K562 (cell line): ENCODE data around the gene TRAP1. TPM values are rescaled to one million over a fixed set of nuclear protein-coding genes. Genes with fewer than 3 reads are reported as not detected.
A peak's percentile ranks its signal among the peaks of the same experiment; 100 is the strongest.

ENCODE experiments used
- ATAC-seq: fragments of 200-7000 bp; cut with Tn5 transposase; 3 replicates; pipeline ENCODE4 v1.9.1; 2020; ENCODE audit warnings: moderate library complexity
- BruUV-seq: library from RNA; stranded (reverse); fragments of 400-500 nt; replicated peaks from 2 replicates; lab custom pipeline; 2021; lab: Mats Ljungman, UMichigan
- CTCF ChIA-PET: fragments of 300-600 bp; formaldehyde crosslinking; extraction: SDS; loops from one replicate; lab custom pipeline; 2021; ENCODE audit warnings: low intra/inter-chr PET ratio; lab: Yijun Ruan, JAX
- POLR2A ChIA-PET: fragments of 300-600, 350-650 bp; sonication (Branson Sonifier 250); formaldehyde crosslinking; extraction: SDS; loops from one replicate; lab custom pipeline; 2021; ENCODE audit warnings: antibody characterized with exemption, inconsistent platforms; lab: Yijun Ruan, JAX
- DNase-seq, 4 experiments: peaks; one replicate each; pipeline versions ENCODE4 v3.0.0 to v3.0.0-alpha.2; 2011 to 2018; ENCODE audit warnings: low spot score in 3 of 4, mixed read lengths in 3 of 4; ENCODE audit errors: extremely low read depth in 1 of 4
- FAIRE-seq: peaks from 2 replicates; lab custom pipeline; 2011; peaks lifted over from hg19 to GRCh38; lab: Jason Lieb, UNC
- H2AFZ ChIP-seq: 2 replicates; pipeline ENCODE4 v1.6.0; 2011; ENCODE audit warnings: low read depth, low read length, control low read depth, inconsistent platforms
- H3K27ac ChIP-seq: fragments of 200-600 bp; 3 replicates; pipeline ENCODE4 v1.8.0; 2011; ENCODE audit warnings: low read depth, mild to moderate bottlenecking, control low read depth, inconsistent platforms, low read length, moderate library complexity, mixed read lengths; ENCODE audit errors: extremely low read depth
- H3K27me3 ChIP-seq, 2 experiments: fragments of 300-600 bp in 1 of 2; 2 replicates in 1 of 2; 3 replicates in 1 of 2; pipeline versions ENCODE4 v1.6.0 to v1.8.0; 2011; ENCODE audit warnings: inconsistent platforms in 2 of 2, low read length in 2 of 2, mild to moderate bottlenecking in 1 of 2, mixed read lengths in 1 of 2, moderate library complexity in 1 of 2; ENCODE audit not compliant: control insufficient read depth in 2 of 2, insufficient read depth in 2 of 2
- H3K36me3 ChIP-seq: fragments of 300-600 bp; 3 replicates; pipeline ENCODE4 v1.8.0; 2011; ENCODE audit warnings: mild to moderate bottlenecking, low read length, inconsistent platforms; ENCODE audit not compliant: control insufficient read depth, insufficient read depth
- H3K4me1 ChIP-seq, 2 experiments: fragments of 200-600 bp in 1 of 2; replicated peaks in 1 of 2; 2 replicates in 1 of 2; 3 replicates in 1 of 2; pipeline versions ENCODE4 v1.5.1 to v1.8.0; 2011; ENCODE audit warnings: inconsistent platforms in 2 of 2, low read length in 2 of 2, mild to moderate bottlenecking in 1 of 2, mixed read lengths in 1 of 2, moderate library complexity in 1 of 2; ENCODE audit not compliant: control insufficient read depth in 2 of 2, insufficient read depth in 2 of 2
- H3K4me2 ChIP-seq: 2 replicates; pipeline ENCODE4 v1.6.1; 2011; ENCODE audit warnings: low read length, control low read depth, inconsistent platforms, mixed read lengths; ENCODE audit not compliant: insufficient read depth
- H3K4me3 ChIP-seq: fragments of 200-600 bp; sonication (generic), shearing (Covaris generic); 2 replicates; pipeline ENCODE4 v1.5.1; 2016; ENCODE audit warnings: control low read depth, inconsistent platforms
- H3K79me2 ChIP-seq: fragments of 200-600 bp; 3 replicates; pipeline ENCODE4 v1.8.0; 2011; ENCODE audit warnings: low read length, inconsistent platforms; ENCODE audit not compliant: control insufficient read depth, insufficient read depth
- H3K9ac ChIP-seq, 2 experiments: 2 replicates each; pipeline versions ENCODE4 v1.6.0 to v1.6.1; 2011; ENCODE audit warnings: low read depth in 2 of 2, low read length in 2 of 2, control low read depth in 1 of 2, inconsistent platforms in 1 of 2, mild to moderate bottlenecking in 1 of 2, mixed read lengths in 1 of 2; ENCODE audit not compliant: insufficient read depth in 1 of 2
- H3K9me1 ChIP-seq: one replicate; pipeline ENCODE4 v1.6.0; 2011; ENCODE audit warnings: inconsistent platforms, mild to moderate bottlenecking, low read length, moderate library complexity; ENCODE audit not compliant: control insufficient read depth, insufficient read depth
- H3K9me3 ChIP-seq: replicated peaks from 2 replicates; pipeline ENCODE4 v1.5.1; 2011; ENCODE audit warnings: low read depth, low read length, inconsistent platforms; ENCODE audit not compliant: control insufficient read depth, insufficient read depth
- H4K20me1 ChIP-seq: replicated peaks from 2 replicates; pipeline ENCODE4 v1.6.1; 2011; ENCODE audit warnings: low read length, inconsistent platforms, mixed read lengths; ENCODE audit not compliant: control insufficient read depth, insufficient read depth
- MTA3 ChIP-seq: fragments of 450-650 bp; formaldehyde crosslinking; IDR thresholded peaks from 2 replicates; pipeline ENCODE4 v1.6.1; 2017; ENCODE audit warnings: mild to moderate bottlenecking, borderline replicate concordance
- ZBTB40 ChIP-seq, 2 experiments: fragments of 450-650 bp in 1 of 2; sonication (generic) in 1 of 2; formaldehyde crosslinking in 1 of 2; IDR thresholded peaks; 2 replicates each; pipeline versions ENCODE4 v1.7.1 to v1.9.0; 2016 to 2022; ENCODE audit warnings: inconsistent platforms in 1 of 2, mild to moderate bottlenecking in 1 of 2, missing genetic modification reagents in 1 of 2
- ZNF12 ChIP-seq: sonication (generic); formaldehyde crosslinking; IDR thresholded peaks from 2 replicates; pipeline ENCODE4 v1.4.0; 2020; ENCODE audit warnings: mild to moderate bottlenecking, missing genetic modification reagents
- WGBS: fragments of 100-300 bp; shearing (Covaris generic); methylation state at CpG from one replicate; pipeline ENCODE4 v1.1.6; 2016; ENCODE audit warnings: low coverage, mixed read lengths; ENCODE audit not compliant: insufficient coverage; ENCODE audit errors: missing lambda C conversion rate; 5-methylcytosine and 5-hydroxymethylcytosine counted together
- in situ Hi-C: fragments of 300-500 bp; cut with MboI; formaldehyde crosslinking; loops from 4 replicates; pipeline ENCODE4 v1.15.0; 2018; ENCODE audit warnings: inconsistent platforms, mixed read lengths
- intact Hi-C: fragments of 100-400 bp; cut with micrococcal nuclease; formaldehyde crosslinking; loops from 2 replicates; pipeline ENCODE4 v1.14.2; 2022
- polyA plus RNA-seq, 8 experiments: library from polyadenylated mRNA; depleted of rRNA in 4 of 8; stranded (reverse) in 5 of 8; unstranded in 3 of 8; fragments of >200 nt; fragmentation: Nextera tagmentation in 2 of 8; fragmentation: Illumina TruSeq in 1 of 8; extraction: Ambion mirVana in 2 of 8; extraction: Trizol in 1 of 8; gene quantifications; 2 replicates each; pipeline versions ENCODE4 v1.2.1 to v1.2.3, GENCODE V29; 2011 to 2014; ENCODE audit warnings: inconsistent platforms in 1 of 8, missing spikeins in 1 of 8
- total RNA-seq, 7 experiments: library from RNA; depleted of rRNA in 6 of 7; stranded (reverse); fragments of >200 nt in 6 of 7; fragmentation: Illumina TruSeq in 2 of 7; extraction: Trizol in 2 of 7; gene quantifications; 2 replicates each; pipeline versions ENCODE4 v1.2.1 to v1.2.3, GENCODE V29; 2011 to 2021; ENCODE audit warnings: low replicate concordance in 1 of 7
- TF ChIP-seq, protein P1 (sequence below), 3 experiments: fragments of 200-800 bp in 1 of 3; fragments of 250-450 bp in 1 of 3; fragments of 450-650 bp in 1 of 3; sonication (Bioruptor Pico) in 1 of 3; sonication (Bioruptor generic) in 1 of 3; formaldehyde crosslinking in 1 of 3; IDR thresholded peaks; 2 replicates each; pipeline versions ENCODE4 v1.6.1 to v1.8.0; 2016 to 2022; ENCODE audit warnings: mild to moderate bottlenecking in 2 of 3, missing genetic modification characterization in 2 of 3, missing compliant biosample characterization in 1 of 3, moderate library complexity in 1 of 3
- TF ChIP-seq, protein P2 (sequence below): sonication (generic); formaldehyde crosslinking; IDR thresholded peaks from 2 replicates; pipeline ENCODE4 v1.8.1; 2022; ENCODE audit warnings: missing genetic modification reagents

TRAP1 gene
- total and polyA plus RNA-seq, 9 of the 15 experiments (the other 6 are each of a cell fraction or from before 2014, with no cell fraction given): 19.1 to 436 (median 301) TPM

DNA sequence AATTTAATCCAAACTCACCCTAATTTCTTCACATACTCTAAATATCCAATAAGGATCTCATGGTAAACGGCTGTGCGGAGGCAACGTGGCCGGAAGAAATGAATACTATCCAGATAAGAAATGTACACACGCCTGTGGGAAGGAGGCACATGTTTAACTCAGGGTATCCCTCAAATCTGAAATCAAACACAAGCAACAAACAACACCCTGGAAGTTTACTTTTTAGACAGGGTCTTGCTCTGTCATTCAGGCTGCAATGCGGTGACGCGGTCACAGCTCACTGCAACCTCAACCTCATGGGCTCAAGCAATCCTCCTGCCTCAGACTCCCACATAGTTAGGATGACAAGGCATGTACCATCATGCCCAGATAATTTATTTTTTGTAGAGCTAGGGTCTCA lies 21.2 kb upstream of the TRAP1 start (continued):
- TF ChIP-seq, protein P1, sequence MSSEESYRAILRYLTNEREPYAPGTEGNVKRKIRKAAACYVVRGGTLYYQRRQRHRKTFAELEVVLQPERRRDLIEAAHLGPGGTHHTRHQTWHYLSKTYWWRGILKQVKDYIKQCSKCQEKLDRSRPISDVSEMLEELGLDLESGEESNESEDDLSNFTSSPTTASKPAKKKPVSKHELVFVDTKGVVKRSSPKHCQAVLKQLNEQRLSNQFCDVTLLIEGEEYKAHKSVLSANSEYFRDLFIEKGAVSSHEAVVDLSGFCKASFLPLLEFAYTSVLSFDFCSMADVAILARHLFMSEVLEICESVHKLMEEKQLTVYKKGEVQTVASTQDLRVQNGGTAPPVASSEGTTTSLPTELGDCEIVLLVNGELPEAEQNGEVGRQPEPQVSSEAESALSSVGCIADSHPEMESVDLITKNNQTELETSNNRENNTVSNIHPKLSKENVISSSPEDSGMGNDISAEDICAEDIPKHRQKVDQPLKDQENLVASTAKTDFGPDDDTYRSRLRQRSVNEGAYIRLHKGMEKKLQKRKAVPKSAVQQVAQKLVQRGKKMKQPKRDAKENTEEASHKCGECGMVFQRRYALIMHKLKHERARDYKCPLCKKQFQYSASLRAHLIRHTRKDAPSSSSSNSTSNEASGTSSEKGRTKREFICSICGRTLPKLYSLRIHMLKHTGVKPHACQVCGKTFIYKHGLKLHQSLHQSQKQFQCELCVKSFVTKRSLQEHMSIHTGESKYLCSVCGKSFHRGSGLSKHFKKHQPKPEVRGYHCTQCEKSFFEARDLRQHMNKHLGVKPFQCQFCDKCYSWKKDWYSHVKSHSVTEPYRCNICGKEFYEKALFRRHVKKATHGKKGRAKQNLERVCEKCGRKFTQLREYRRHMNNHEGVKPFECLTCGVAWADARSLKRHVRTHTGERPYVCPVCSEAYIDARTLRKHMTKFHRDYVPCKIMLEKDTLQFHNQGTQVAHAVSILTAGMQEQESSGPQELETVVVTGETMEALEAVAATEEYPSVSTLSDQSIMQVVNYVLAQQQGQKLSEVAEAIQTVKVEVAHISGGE (CRISPR knock-in tag; IDR thresholded peaks at IDR 0.05): no peak
- no peak for TF ChIP-seq ZNF12 (CRISPR knock-in tag)
- TF ChIP-seq MTA3: no peak

DNA sequence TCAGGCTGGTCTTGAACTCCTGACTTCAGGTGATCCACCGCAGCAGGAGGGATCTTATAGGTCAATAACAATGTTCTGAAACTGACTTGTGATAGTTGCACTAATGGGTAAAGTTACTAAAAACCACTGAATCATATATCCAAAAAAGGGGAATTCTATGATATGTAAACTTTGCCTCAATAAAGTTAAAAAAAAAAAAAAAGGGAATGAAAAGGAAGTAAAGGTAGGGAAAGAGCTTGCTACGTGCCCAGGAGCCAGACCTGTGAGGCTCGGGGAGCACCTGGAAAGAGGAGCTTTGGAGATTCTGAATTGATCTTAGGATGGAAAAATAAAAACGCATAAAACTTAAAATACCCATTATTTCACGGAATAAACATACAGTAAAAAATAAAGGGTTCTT lies 20.8 kb upstream of the TRAP1 start:
- peak; percentile 66 for TF ChIP-seq ZBTB40 (IDR thresholded peaks at IDR 0.05)
- no peak for TF ChIP-seq ZBTB40 (CRISPR knock-in tag; IDR thresholded peaks at IDR 0.05)
- TF ChIP-seq, protein P2, sequence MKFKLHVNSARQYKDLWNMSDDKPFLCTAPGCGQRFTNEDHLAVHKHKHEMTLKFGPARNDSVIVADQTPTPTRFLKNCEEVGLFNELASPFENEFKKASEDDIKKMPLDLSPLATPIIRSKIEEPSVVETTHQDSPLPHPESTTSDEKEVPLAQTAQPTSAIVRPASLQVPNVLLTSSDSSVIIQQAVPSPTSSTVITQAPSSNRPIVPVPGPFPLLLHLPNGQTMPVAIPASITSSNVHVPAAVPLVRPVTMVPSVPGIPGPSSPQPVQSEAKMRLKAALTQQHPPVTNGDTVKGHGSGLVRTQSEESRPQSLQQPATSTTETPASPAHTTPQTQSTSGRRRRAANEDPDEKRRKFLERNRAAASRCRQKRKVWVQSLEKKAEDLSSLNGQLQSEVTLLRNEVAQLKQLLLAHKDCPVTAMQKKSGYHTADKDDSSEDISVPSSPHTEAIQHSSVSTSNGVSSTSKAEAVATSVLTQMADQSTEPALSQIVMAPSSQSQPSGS: no peak
- BruUV-seq: no TSS peak
- FAIRE-seq: no peak
- no peak for DNase-seq
- Histone ChIP-seq H2AFZ (no peak overlapping the region), H4K20me1 (no peaks in the 10 kb centered on the region), H3K9me3 (no peaks in the 10 kb centered on the region), H3K4me1 (peaks cover 0 to 6% of the 10 kb centered on the region in 2 experiments; a peak in 1 of 5 replicates), H3K27ac (no peak overlapping the region), H3K4me3 (no peak overlapping the region), H3K36me3 (peaks cover 75% of the 10 kb centered on the region), H3K9me1 (peaks cover 3% of the 10 kb centered on the region), H3K4me2 (no peak overlapping the region), H3K27me3 (no peaks in the 10 kb centered on the region), H3K9ac (no peak overlapping the region), H3K79me2 (no peaks in the 10 kb centered on the region)
- in situ Hi-C loops (no loop called here), intact Hi-C loops (no loop called here)
- CTCF ChIA-PET: no interaction called here
- POLR2A ChIA-PET: no interaction called here
- ATAC-seq: no peak
- WGBS: 87% methylated on average over 5 of the region's 5 CpGs
